ENCODE results near the gene MSI2.

MSI2 gene

GRCh38 chr17:57379237-57379894, 123.0 kb downstream of the MSI2 start:
- no peak overlapping the region for H3K4me3 ChIP-seq (ENCODE audit: low read depth, low read length)
- no peak for DNase-seq (ENCODE audit: low read depth)
- TF ChIP-seq, protein P1, sequence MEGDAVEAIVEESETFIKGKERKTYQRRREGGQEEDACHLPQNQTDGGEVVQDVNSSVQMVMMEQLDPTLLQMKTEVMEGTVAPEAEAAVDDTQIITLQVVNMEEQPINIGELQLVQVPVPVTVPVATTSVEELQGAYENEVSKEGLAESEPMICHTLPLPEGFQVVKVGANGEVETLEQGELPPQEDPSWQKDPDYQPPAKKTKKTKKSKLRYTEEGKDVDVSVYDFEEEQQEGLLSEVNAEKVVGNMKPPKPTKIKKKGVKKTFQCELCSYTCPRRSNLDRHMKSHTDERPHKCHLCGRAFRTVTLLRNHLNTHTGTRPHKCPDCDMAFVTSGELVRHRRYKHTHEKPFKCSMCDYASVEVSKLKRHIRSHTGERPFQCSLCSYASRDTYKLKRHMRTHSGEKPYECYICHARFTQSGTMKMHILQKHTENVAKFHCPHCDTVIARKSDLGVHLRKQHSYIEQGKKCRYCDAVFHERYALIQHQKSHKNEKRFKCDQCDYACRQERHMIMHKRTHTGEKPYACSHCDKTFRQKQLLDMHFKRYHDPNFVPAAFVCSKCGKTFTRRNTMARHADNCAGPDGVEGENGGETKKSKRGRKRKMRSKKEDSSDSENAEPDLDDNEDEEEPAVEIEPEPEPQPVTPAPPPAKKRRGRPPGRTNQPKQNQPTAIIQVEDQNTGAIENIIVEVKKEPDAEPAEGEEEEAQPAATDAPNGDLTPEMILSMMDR (conservative IDR thresholded peaks at IDR 0.05; ENCODE audit: low read depth, low read length) = no peak

DNA sequence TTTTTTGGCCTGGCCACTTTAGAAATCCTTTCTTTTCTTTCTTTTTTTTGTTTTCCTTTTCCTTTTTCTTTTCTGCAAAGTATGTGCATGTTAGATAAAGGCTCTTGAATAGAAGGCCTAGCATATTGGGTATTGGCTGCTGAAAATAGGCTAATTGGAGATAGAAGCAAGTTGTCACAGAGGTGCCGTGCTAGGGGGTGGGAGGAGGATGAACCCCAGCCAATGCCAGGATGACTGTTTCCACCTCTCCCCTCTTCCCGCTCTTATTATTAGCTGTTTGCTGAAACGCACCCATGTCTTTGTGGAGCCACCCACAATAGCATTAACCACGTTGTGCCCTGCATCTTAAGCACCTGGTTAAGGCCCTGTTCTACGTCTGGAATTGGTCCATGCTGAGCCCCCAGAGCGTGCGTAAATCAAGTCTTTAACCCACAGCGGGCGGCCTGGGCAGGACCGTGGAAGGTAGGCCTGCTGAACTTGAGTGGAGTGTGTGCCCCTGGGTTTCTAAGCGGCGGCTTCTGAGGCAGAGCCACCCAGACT, 123.6 kb downstream of the MSI2 start:
- H3K4me3 ChIP-seq (ENCODE audit: low read depth, low read length) = no peak overlapping the region
- TF ChIP-seq, protein P1 (conservative IDR thresholded peaks at IDR 0.05; ENCODE audit: low read depth, low read length) = no peak

DNA sequence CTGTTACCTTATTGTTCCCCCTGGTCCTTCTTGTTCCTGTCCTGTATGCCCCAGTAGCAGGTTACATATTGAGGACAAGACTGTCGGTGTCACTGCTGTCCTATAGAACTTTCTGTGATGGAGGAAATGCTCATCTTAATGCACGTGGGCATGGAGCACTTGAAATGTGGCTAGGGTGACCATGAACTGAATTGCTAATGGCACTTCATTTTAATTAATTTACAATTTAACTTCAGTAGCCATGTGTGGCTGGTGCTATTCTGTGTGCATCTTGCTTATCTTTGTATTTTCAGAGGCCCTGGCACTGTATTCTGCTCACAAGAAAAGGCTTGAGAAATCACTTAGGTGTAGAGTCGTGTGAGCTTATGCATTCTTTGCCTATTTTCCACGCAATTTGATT, 125.2 kb downstream of the MSI2 start:
- no peak for DNase-seq (ENCODE audit: low read depth)
- TF ChIP-seq, protein P1 (conservative IDR thresholded peaks at IDR 0.05; ENCODE audit: low read depth, low read length) = no peak
- H3K4me3 ChIP-seq (ENCODE audit: low read depth, low read length) = no peak overlapping the region

More for the DNA sequence above, 123.6 kb downstream of the MSI2 start:
- DNase-seq (ENCODE audit: low read depth) = no peak

- TF ChIP-seq, protein P1 (conservative IDR thresholded peaks at IDR 0.05; ENCODE audit: low read depth, low read length) = no peak
- no peak overlapping the region for H3K4me3 ChIP-seq (ENCODE audit: low read depth, low read length)
- no peak for DNase-seq (ENCODE audit: low read depth)
Observed at GRCh38 chr17:57384219-57384618, 127.9 kb downstream of the MSI2 start.

DNA sequence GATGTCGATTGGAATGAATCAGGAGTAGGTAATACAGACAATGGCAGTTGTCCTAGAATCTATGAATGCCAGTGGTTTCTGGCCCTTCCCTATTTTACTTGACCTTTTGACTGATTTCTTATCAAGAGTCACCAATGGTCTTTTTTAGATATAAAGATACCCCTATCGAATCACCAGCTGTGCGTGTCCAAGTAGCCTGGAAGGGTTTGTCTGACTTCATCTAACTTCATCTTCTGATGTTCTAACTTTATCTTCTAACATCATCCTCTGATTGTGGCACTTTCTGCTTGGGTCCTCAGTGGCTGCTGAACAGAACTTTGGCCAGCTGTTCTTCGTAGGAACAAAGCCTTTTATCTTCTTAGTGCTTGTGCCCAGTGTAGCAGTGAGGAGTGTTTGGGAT, 129.7 kb downstream of the MSI2 start:
- TF ChIP-seq, protein P1 (conservative IDR thresholded peaks at IDR 0.05; ENCODE audit: low read depth, low read length) = no peak
- DNase-seq (ENCODE audit: low read depth) = no peak
- no peak overlapping the region for H3K4me3 ChIP-seq (ENCODE audit: low read depth, low read length)

GRCh38 chr17:57387575-57387974, 131.3 kb downstream of the MSI2 start:
- TF ChIP-seq, protein P1 (conservative IDR thresholded peaks at IDR 0.05; ENCODE audit: low read depth, low read length) = no peak
- no peak for DNase-seq (ENCODE audit: low read depth)
- no peak overlapping the region for H3K4me3 ChIP-seq (ENCODE audit: low read depth, low read length)

Measured in choroid plexus epithelial cell (primary cell).